HUES6 (cell line): ENCODE results near the gene ATN1.

Experiments used
- H3K27ac ChIP-seq: 2 replicates; pipeline ENCODE4 v1.7.0; 2013; ENCODE audit warnings: low read depth, mild to moderate bottlenecking, low read length, inconsistent platforms
- H3K27me3 ChIP-seq: 2 replicates; pipeline ENCODE4 v1.6.1; 2013; ENCODE audit warnings: low read length; ENCODE audit not compliant: control insufficient read depth, insufficient read depth
- H3K36me3 ChIP-seq: 2 replicates; pipeline ENCODE4 v1.6.1; 2013; ENCODE audit warnings: low read length; ENCODE audit not compliant: control insufficient read depth, insufficient read depth
- H3K4me1 ChIP-seq: 2 replicates; pipeline ENCODE4 v1.6.1; 2013; ENCODE audit warnings: low read length; ENCODE audit not compliant: control insufficient read depth, insufficient read depth
- H3K4me3 ChIP-seq: 2 replicates; pipeline ENCODE4 v1.5.1; 2013; ENCODE audit warnings: low read depth, low read length
- H3K9ac ChIP-seq: one replicate; pipeline ENCODE4 v1.6.1; 2013; ENCODE audit warnings: mild to moderate bottlenecking, low read length
- H3K9me3 ChIP-seq: 2 replicates; pipeline ENCODE4 v1.6.1; 2013; ENCODE audit warnings: low read depth, low read length; ENCODE audit not compliant: control insufficient read depth, insufficient read depth

Gene ATN1

DNA sequence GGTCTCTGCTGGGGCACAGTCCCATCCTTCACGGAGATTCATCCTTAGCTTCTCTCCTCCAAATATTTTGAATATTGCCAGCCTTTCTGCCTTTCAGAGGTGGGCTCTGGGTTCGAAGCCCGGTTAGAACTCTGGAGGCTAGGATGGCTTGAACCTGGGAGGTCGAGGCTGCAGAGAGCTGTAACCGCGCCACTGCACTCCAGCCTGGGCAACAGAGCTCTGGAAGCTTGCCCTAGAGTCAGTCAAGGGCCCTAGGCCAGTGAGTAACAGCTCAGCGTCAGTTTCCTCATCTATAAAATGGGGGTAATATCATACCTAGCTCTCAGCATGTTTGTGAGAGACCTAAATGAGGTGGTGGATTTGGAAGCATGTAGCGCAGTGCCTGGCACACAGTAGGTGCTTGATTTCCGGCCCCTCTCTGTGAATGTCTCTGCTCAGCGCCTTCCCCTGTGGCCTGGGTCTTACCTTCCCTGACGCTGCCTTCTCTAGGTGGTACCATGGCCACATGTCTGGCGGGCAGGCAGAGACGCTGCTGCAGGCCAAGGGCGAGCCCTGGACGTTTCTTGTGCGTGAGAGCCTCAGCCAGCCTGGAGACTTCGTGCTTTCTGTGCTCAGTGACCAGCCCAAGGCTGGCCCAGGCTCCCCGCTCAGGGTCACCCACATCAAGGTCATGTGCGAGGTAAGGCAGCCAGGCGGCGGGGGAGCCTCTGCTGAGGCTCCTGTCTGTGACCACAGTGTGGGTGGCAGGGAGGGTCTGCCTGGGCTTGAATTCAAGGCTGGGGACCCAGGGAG lies 26.8 kb downstream of the ATN1 start:
- no peak overlapping the region for H3K4me3 ChIP-seq
- peaks cover 28% of the 10 kb centered on the region for H3K4me1 ChIP-seq
- H3K27ac ChIP-seq: no peak overlapping the region

DNA sequence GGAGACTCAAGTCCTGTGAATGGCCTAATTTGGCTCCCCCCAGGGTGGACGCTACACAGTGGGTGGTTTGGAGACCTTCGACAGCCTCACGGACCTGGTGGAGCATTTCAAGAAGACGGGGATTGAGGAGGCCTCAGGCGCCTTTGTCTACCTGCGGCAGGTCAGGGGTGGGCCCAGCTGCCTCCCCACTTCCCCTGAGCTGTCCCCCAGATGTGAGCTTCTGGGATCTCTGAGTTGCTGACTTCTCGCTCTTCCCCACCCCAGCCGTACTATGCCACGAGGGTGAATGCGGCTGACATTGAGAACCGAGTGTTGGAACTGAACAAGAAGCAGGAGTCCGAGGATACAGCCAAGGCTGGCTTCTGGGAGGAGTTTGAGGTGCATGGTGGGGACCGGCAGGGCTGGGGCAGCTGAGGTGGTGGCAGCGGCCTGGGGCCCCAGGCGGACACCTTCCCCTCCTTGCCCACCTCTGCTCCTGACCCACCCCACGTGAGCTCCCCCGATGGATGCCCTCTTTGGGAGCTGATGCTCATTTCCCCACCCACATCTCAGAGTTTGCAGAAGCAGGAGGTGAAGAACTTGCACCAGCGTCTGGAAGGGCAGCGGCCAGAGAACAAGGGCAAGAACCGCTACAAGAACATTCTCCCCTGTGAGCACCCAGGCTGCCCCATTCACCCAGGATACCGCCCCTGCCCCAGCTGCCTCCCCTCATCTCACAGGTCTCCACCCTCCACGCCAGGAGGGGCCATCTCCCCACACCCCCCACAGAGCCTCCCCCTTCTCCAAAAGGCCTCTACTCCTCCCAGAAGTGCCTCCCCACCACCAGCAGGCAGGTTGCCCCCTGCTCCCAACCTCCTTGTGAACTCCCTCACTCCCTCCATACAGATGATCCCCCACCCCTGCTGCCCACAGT lies 27.6 kb downstream of the ATN1 start:
- H3K4me3 ChIP-seq: no peak overlapping the region
- no peaks in the 10 kb centered on the region for H3K27me3 ChIP-seq
- H3K27ac ChIP-seq: no peak overlapping the region
- peaks cover 28% of the 10 kb centered on the region for H3K4me1 ChIP-seq
- H3K9me3 ChIP-seq: no peaks in the 10 kb centered on the region
- no peak overlapping the region for H3K9ac ChIP-seq
- H3K36me3 ChIP-seq: no peaks in the 10 kb centered on the region

More for the DNA sequence above, 26.8 kb downstream of the ATN1 start:
- Histone ChIP-seq H3K27me3 (no peaks in the 10 kb centered on the region), H3K9me3 (no peaks in the 10 kb centered on the region), H3K9ac (no peak overlapping the region), H3K36me3 (no peaks in the 10 kb centered on the region)

DNA sequence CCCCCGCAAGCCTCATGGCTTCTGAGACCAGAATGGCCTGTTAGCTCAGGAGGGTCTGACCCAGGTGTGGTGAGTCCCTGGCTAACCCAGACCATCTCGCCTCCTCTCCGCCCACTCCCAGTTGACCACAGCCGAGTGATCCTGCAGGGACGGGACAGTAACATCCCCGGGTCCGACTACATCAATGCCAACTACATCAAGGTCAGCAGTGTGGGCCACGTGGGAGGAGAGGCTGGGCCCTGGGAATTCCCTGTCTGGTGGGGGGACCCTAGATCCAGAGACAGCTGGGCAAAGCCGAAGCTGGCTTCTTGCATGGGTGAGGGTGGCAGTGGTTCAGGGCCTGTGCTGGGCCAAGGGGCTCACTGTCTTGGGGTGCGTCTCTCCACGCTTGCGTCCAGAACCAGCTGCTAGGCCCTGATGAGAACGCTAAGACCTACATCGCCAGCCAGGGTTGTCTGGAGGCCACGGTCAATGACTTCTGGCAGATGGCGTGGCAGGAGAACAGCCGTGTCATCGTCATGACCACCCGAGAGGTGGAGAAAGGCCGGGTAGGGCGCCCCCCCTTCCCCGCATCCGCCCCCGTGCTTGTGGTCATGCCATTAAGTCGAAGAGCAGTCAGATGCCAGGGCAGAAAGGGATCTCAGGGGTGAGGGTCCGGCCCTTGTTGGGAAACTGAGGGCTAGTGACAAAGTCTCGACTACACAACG lies 28.4 kb downstream of the ATN1 start:
- no peaks in the 10 kb centered on the region for H3K36me3 ChIP-seq
- no peak overlapping the region for H3K4me3 ChIP-seq
- no peaks in the 10 kb centered on the region for H3K27me3 ChIP-seq

GRCh38 chr12:6957151-6957701 lies 29.5 kb downstream of the ATN1 start:
- H3K4me1 ChIP-seq: peaks cover 32% of the 10 kb centered on the region
- H3K36me3 ChIP-seq: no peaks in the 10 kb centered on the region
- H3K27me3 ChIP-seq: no peaks in the 10 kb centered on the region
- H3K4me3 ChIP-seq: no peak overlapping the region
- H3K9ac ChIP-seq: no peak overlapping the region
- H3K9me3 ChIP-seq: no peaks in the 10 kb centered on the region
- H3K27ac ChIP-seq: no peak overlapping the region

More for the DNA sequence above, 28.4 kb downstream of the ATN1 start:
- Histone ChIP-seq H3K4me1 (peaks cover 30% of the 10 kb centered on the region), H3K9ac (no peak overlapping the region), H3K27ac (no peak overlapping the region), H3K9me3 (no peaks in the 10 kb centered on the region)

GRCh38 chr12:6957741-6958608 lies 30.2 kb downstream of the ATN1 start:
- Histone ChIP-seq H3K27me3 (no peaks in the 10 kb centered on the region), H3K4me1 (peaks cover 31% of the 10 kb centered on the region), H3K9ac (peak overlapping the region; percentile 10), H3K9me3 (no peaks in the 10 kb centered on the region), H3K27ac (no peak overlapping the region), H3K4me3 (no peak overlapping the region), H3K36me3 (no peaks in the 10 kb centered on the region)

- peak overlapping the region; percentile 10 for H3K9ac ChIP-seq
- no peak overlapping the region for H3K27ac ChIP-seq
- H3K4me1 ChIP-seq: peaks cover 24% of the 10 kb centered on the region
- H3K9me3 ChIP-seq: no peaks in the 10 kb centered on the region
- no peaks in the 10 kb centered on the region for H3K36me3 ChIP-seq
- H3K4me3 ChIP-seq: no peak overlapping the region
- H3K27me3 ChIP-seq: no peaks in the 10 kb centered on the region
Measured at GRCh38 chr12:6958609-6959057, 30.9 kb downstream of the ATN1 start.

DNA sequence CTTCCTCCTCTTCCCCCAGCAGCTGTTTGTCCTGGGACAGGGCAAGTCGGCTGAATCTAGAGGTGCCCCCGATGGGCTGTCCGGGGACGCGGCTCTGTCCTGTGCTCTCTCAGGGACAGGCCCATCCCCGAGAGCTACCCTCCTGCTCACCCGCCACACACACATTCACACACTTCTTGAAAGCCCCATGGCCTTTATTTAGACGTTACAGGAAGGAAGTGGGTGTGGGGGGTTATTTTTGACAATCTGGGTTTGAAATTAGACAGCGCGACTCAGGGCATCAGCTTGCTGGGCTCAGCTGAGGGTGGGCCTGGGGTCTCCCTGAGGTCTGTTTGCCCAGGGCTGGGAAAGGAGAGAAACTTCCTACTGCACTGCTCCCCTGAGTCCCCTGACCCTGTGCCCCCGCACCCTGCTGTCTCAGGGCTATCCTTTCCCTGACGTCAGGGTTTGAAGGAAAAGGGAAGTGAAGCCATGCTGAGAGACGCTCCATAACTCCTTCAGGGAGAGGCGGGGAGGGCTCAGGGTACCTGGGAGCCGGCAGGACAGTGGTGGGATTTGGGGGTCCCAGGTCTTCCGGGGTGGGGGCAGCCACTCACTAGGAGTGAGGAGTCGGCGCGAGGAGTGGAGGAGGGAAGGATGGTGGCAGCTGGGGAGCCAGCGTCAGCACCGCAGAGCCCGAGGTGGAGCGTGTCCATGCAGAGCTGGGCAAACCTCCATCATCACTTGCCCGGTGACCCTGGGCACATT lies 31.5 kb downstream of the ATN1 start:
- no peak overlapping the region for H3K4me3 ChIP-seq
- no peak overlapping the region for H3K9ac ChIP-seq

DNA sequence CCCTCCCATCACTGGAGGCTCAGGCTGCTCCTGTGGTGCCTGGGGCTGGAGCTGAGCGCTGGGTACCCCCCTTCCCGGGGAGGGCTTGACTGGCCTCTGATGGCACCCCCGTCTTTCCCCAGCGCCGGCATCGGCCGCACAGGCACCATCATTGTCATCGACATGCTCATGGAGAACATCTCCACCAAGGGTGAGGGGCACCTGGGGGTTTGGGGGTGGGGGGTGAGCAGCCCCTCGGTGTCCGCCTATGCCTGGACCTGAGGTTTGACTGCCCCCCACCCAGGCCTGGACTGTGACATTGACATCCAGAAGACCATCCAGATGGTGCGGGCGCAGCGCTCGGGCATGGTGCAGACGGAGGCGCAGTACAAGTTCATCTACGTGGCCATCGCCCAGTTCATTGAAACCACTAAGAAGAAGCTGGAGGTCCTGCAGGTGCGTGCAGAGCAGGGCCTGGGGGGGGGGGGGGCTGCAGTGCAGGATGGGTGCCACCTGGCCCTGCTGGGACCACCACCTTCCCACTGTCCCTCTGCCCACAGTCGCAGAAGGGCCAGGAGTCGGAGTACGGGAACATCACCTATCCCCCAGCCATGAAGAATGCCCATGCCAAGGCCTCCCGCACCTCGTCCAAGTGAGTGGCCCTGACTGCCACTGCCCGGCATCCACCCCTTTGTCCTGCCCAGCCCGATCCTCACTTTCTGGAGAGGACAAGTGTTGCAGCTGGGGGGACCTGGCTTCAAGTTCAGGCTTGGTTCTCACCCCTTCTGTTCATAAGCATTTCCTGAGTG lies 32.2 kb downstream of the ATN1 start:
- Histone ChIP-seq H3K9ac (no peak overlapping the region), H3K4me3 (no peak overlapping the region), H3K27me3 (no peaks in the 10 kb centered on the region), H3K9me3 (no peaks in the 10 kb centered on the region), H3K27ac (no peak overlapping the region), H3K36me3 (peaks cover 9% of the 10 kb centered on the region; the same call in 1 of the 2 replicates), H3K4me1 (peaks cover 32% of the 10 kb centered on the region)

More for the DNA sequence above, 31.5 kb downstream of the ATN1 start:
- Histone ChIP-seq H3K27ac (no peak overlapping the region), H3K4me1 (peaks cover 25% of the 10 kb centered on the region), H3K9me3 (no peaks in the 10 kb centered on the region), H3K27me3 (no peaks in the 10 kb centered on the region), H3K36me3 (peaks cover 1% of the 10 kb centered on the region; the same call in 1 of the 2 replicates)
